ENCODE data around the gene SLC35A4. TPM values are rescaled to one million over a fixed set of nuclear protein-coding genes. Genes with fewer than 3 reads are reported as not detected.
A peak's percentile ranks its signal among the peaks of the same experiment; 100 is the strongest.

SLC35A4 gene
- total RNA-seq, 1 donor from 2014 or later, result 46.2 TPM

- peaks cover 2% of the 10 kb centered on the region in 2 donors for H3K4me1 ChIP-seq
- H3K9me3 ChIP-seq, result no peaks in the 10 kb centered on the region
- no peak overlapping the region for H3K27ac ChIP-seq
- no peak for DNase-seq (ENCODE audit: low spot score in 2 of 2)
- TF ChIP-seq CTCF (IDR thresholded peaks at IDR 0.05), result no peak
- no peaks in the 10 kb centered on the region for H3K27me3 ChIP-seq
- no peak overlapping the region for H3K4me3 ChIP-seq
- intact Hi-C loops (cut with DNase I), result no loop called here
- H3K36me3 ChIP-seq, result no peaks in the 10 kb centered on the region
Measured at GRCh38 chr5:140594169-140594568, 29.5 kb downstream of the SLC35A4 start.

DNA sequence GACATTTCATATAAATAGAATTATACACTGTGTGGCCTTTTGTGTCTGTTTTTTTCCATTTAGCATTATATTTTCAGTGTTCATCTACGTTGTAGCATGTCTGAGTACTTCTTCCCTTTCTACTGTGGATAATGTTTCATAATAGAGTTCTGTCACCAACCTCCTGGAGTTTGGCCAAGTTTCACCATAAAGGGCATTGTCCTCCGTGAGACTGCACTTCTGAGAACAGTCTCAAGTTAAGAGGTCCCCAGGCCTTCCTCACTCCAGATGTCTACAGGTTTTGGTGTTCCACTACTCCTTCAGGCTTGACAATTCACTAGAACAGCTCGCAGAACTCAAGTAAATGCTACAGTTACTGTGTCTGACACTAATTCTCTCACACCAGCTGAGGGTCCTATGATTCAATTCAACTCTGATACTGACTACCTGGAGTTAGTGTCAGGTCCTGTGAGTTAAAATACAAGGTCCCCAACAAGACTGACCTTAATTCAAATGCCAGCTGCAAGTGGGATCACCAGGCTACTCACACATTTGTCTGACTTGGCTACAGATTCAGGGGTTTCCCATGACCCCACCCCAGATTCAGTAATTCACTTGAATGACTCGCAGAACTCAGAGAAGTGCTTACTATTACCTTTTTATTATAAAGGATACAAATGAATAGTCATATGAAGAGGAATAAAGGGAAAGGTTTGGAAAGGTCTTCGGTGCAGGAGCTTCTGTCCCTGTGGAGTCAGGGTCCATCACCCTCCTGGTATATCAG is 31.1 kb downstream of the SLC35A4 start:
- no peak overlapping the region for H3K4me3 ChIP-seq
- intact Hi-C loops (cut with DNase I), result no loop called here
- TF ChIP-seq CTCF (IDR thresholded peaks at IDR 0.05), result no peak
- H3K27me3 ChIP-seq, result no peaks in the 10 kb centered on the region
- H3K9me3 ChIP-seq, result no peaks in the 10 kb centered on the region
- H3K36me3 ChIP-seq, result no peaks in the 10 kb centered on the region
- H3K27ac ChIP-seq, result no peak overlapping the region
- DNase-seq (ENCODE audit: low spot score in 2 of 2), result no peak
- H3K4me1 ChIP-seq, result peaks cover 0 to 2% of the 10 kb centered on the region in 2 donors

- Histone ChIP-seq H3K4me3 (no peak overlapping the region), H3K36me3 (no peaks in the 10 kb centered on the region), H3K4me1 (peaks cover 0 to 2% of the 10 kb centered on the region in 2 donors), H3K27ac (peak overlapping the region in 1 of 2 donors; percentile 16), H3K9me3 (no peaks in the 10 kb centered on the region), H3K27me3 (no peaks in the 10 kb centered on the region)
- no peak for TF ChIP-seq CTCF (IDR thresholded peaks at IDR 0.05)
- no peak for DNase-seq (ENCODE audit: low spot score in 2 of 2)
- intact Hi-C loops (cut with DNase I), result no loop called here
Measured at GRCh38 chr5:140596321-140596741, 31.7 kb downstream of the SLC35A4 start.

DNA sequence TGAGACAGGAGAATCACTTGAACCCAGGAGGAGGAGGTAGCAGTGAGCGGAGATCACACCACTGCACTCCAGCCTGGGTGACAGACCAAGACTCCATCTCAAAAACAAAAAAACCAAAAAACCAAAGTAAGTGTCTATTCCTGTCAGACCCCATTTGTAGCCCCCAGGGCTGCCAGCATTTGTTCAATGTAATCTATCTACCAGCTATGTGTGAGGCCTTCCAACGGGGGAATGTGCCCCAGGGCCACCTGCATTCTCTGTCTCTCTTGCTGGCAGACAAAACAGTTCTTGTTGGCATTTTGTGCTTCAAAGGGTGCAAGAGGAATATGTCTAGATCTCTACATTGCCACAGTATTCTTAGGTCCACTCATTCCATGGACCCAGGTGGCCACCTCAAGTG is 34.2 kb downstream of the SLC35A4 start:
- TF ChIP-seq CTCF (IDR thresholded peaks at IDR 0.05), result no peak
- Histone ChIP-seq H3K27ac (no peak overlapping the region), H3K4me1 (peaks cover 0 to 2% of the 10 kb centered on the region in 2 donors), H3K4me3 (no peak overlapping the region), H3K36me3 (no peaks in the 10 kb centered on the region), H3K9me3 (no peaks in the 10 kb centered on the region), H3K27me3 (no peaks in the 10 kb centered on the region)
- no peak for DNase-seq (ENCODE audit: low spot score in 2 of 2)
- intact Hi-C loops (cut with DNase I), result no loop called here

DNA sequence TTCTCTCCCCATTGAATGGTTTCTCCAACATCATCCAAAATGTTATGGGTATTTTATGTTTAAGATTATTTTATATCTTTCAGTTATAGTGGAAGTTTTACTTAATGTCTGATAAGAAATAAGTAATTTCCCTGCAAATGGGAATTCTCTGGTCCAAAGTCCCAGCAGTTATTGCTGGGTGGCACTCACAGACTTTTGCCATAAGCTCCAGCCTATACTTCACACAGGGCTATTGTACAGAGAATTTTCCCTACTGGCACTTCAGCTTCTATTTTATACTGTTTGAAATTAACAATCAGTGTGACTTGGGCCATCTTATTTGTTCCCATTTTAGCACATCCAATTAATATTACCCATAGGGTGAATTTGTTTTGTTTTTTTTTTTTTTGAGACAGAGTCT is 35.5 kb downstream of the SLC35A4 start:
- Histone ChIP-seq H3K4me3 (no peak overlapping the region), H3K4me1 (peaks cover 0 to 2% of the 10 kb centered on the region in 2 donors), H3K27me3 (no peaks in the 10 kb centered on the region), H3K27ac (no peak overlapping the region), H3K9me3 (no peaks in the 10 kb centered on the region), H3K36me3 (no peaks in the 10 kb centered on the region)
- DNase-seq (ENCODE audit: low spot score in 2 of 2), result no peak
- intact Hi-C loops (cut with DNase I), result no loop called here
- TF ChIP-seq CTCF (IDR thresholded peaks at IDR 0.05), result no peak
